PC-3 (cell line): ENCODE measurements around the gene KIF21A. TPM values are rescaled to one million over a fixed set of nuclear protein-coding genes. Genes with fewer than 3 reads are reported as not detected.

Experiments used
- ATAC-seq: fragments of 200-7000 bp; cut with Tn5 transposase; 2 replicates; pipeline ENCODE4 v1.9.1; 2020; ENCODE audit warnings: mild to moderate bottlenecking, moderate library complexity
- BruUV-seq: library from RNA; stranded (reverse); fragments of 400-500 nt; replicated peaks from 2 replicates; lab custom pipeline; 2021; lab: Mats Ljungman, UMichigan
- CTCF ChIA-PET: fragments of 300-600 bp; sonication (Branson Sonifier 250); formaldehyde crosslinking; loops from one replicate; lab custom pipeline; 2022; ENCODE audit warnings: antibody characterized with exemption; lab: Charles Lee
- POLR2A ChIA-PET: fragments of 300-600 bp; sonication (Branson Sonifier 250); formaldehyde crosslinking; loops from one replicate; lab custom pipeline; 2022; ENCODE audit warnings: antibody characterized with exemption; ENCODE audit not compliant: unreplicated experiment; lab: Charles Lee
- DNase-seq: peaks from one replicate; pipeline ENCODE4 v3.0.0-alpha.2; 2015
- H2AFZ ChIP-seq: fragments of 300-600 bp; sonication (generic); 2 replicates; pipeline ENCODE4 v1.6.0; 2016; ENCODE audit warnings: antibody characterized with exemption, low read length
- H3F3A ChIP-seq: fragments of 300-600 bp; sonication (generic); one replicate; pipeline ENCODE4 v1.6.0; 2017; ENCODE audit warnings: antibody characterized with exemption, low read length, control low read depth, mild to moderate bottlenecking; ENCODE audit not compliant: unreplicated experiment
- H3K27ac ChIP-seq: fragments of 300-600 bp; sonication (generic); 2 replicates; pipeline ENCODE4 v1.5.1; 2016; ENCODE audit warnings: mild to moderate bottlenecking, low read length
- H3K27me3 ChIP-seq: fragments of 300-600 bp; sonication (generic); 2 replicates; pipeline ENCODE4 v1.6.1; 2016; ENCODE audit warnings: low read length, mixed read lengths
- H3K36me3 ChIP-seq: fragments of 300-600 bp; sonication (generic); 2 replicates; pipeline ENCODE4 v1.6.1; 2016; ENCODE audit warnings: low read depth, mixed run types, low read length, mixed read lengths
- H3K4me1 ChIP-seq: fragments of 300-600 bp; sonication (generic); 2 replicates; pipeline ENCODE4 v1.5.1; 2016; ENCODE audit warnings: low read length; ENCODE audit not compliant: insufficient read depth
- H3K4me2 ChIP-seq: fragments of 300-600 bp; sonication (generic); 2 replicates; pipeline ENCODE4 v1.6.0; 2016; ENCODE audit warnings: low read length
- H3K4me3 ChIP-seq: fragments of 300-600 bp; sonication (generic); 2 replicates; pipeline ENCODE4 v1.5.1; 2016; ENCODE audit warnings: mild to moderate bottlenecking, low read length, mixed read lengths
- H3K79me2 ChIP-seq: fragments of 300-600 bp; sonication (generic); 2 replicates; pipeline ENCODE4 v1.6.1; 2017; ENCODE audit warnings: low read length, mixed read lengths
- H3K9ac ChIP-seq: fragments of 300-600 bp; sonication (generic); 2 replicates; pipeline ENCODE4 v1.6.0; 2016; ENCODE audit warnings: mild to moderate bottlenecking, low read length
- H3K9me2 ChIP-seq: fragments of 300-600 bp; sonication (generic); replicated peaks from 2 replicates; pipeline ENCODE4 v1.6.1; 2016; ENCODE audit warnings: mixed run types, low read length, mixed read lengths
- H3K9me3 ChIP-seq: fragments of 300-600 bp; sonication (generic); 2 replicates; pipeline ENCODE4 v1.6.1; 2016; ENCODE audit warnings: low read length, mixed read lengths
- H4K20me1 ChIP-seq: fragments of 300-600 bp; sonication (generic); 2 replicates; pipeline ENCODE4 v1.6.1; 2016; ENCODE audit warnings: low read length, mixed read lengths
- EZH2 ChIP-seq: fragments of 300-600 bp; sonication (generic); IDR thresholded peaks from one replicate; pipeline ENCODE4 v1.6.1; 2017; ENCODE audit warnings: antibody characterized with exemption, mild to moderate bottlenecking, low read length; ENCODE audit not compliant: unreplicated experiment
- EZH2phosphoT487 ChIP-seq: fragments of 300-600 bp; sonication (generic); IDR thresholded peaks from 2 replicates; pipeline ENCODE4 v1.6.1; 2018; ENCODE audit warnings: mild to moderate bottlenecking, antibody characterized with exemption, low read length, borderline replicate concordance
- intact Hi-C: fragments of 100-400 bp; cut with micrococcal nuclease; formaldehyde crosslinking; loops from 2 replicates; pipeline ENCODE4 v1.9.0; 2023
- total RNA-seq: library from RNA; depleted of rRNA; stranded (reverse); fragments of >200 nt; gene quantifications from 2 replicates; pipeline ENCODE4 v1.2.3, GENCODE V29; 2014
- TF ChIP-seq, protein P1 (sequence below): fragments of 300-600 bp; sonication (generic); conservative IDR thresholded peaks from 2 replicates; pipeline ENCODE4 v1.5.1; 2017; ENCODE audit warnings: antibody characterized with exemption, low read depth, mild to moderate bottlenecking, low read length

Gene KIF21A
- total RNA-seq, 1 experiment from 2014 or later, result 25.1 TPM

DNA sequence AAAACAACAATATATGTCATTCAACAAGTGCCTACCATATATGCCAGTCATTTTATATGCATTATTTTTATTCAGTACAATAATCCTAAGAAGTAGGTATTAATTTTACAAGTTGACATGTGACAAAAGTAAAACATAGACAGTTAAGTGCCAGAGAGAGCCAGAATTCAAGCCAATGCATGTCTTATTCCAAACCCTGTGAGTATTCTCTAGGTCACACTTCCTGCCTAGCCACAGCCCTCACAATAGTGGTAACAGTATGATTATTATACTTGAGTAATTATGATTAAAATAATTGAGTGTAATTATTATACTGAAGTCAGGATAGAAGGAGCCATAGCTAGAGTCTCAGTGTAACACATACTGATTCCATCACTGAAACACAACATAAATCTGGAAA, 52.2 kb downstream of the KIF21A start:
- Histone ChIP-seq H3K4me2 (no peak overlapping the region), H3K4me1 (no peaks in the 10 kb centered on the region), H4K20me1 (no peaks in the 10 kb centered on the region), H2AFZ (no peak overlapping the region), H3K27me3 (no peaks in the 10 kb centered on the region), H3K36me3 (no peaks in the 10 kb centered on the region), H3K27ac (no peak overlapping the region), H3K9me3 (no peaks in the 10 kb centered on the region), H3K4me3 (no peak overlapping the region), H3F3A (no peaks in the 10 kb centered on the region), H3K9ac (no peak overlapping the region), H3K9me2 (no peaks in the 10 kb centered on the region; the same call in 1 of the 2 replicates), H3K79me2 (0 out of 2 replicates have a peak, but pooled peaks cover 6% of the 10 kb centered on the region)
- DNase-seq (no peak), ATAC-seq (no peak)
- no TSS peak for BruUV-seq
- intact Hi-C loops, result no loop called here
- ChIA-PET CTCF (no interaction called here), POLR2A (interaction anchor here (0.6 kb wide), 1 partner anchor 1352 kb away, joined by 7 read pairs; no protein-coding TSS in a partner anchor)
- TF ChIP-seq, protein P1, sequence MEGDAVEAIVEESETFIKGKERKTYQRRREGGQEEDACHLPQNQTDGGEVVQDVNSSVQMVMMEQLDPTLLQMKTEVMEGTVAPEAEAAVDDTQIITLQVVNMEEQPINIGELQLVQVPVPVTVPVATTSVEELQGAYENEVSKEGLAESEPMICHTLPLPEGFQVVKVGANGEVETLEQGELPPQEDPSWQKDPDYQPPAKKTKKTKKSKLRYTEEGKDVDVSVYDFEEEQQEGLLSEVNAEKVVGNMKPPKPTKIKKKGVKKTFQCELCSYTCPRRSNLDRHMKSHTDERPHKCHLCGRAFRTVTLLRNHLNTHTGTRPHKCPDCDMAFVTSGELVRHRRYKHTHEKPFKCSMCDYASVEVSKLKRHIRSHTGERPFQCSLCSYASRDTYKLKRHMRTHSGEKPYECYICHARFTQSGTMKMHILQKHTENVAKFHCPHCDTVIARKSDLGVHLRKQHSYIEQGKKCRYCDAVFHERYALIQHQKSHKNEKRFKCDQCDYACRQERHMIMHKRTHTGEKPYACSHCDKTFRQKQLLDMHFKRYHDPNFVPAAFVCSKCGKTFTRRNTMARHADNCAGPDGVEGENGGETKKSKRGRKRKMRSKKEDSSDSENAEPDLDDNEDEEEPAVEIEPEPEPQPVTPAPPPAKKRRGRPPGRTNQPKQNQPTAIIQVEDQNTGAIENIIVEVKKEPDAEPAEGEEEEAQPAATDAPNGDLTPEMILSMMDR, result no peak
- no peak for TF ChIP-seq EZH2phosphoT487
- TF ChIP-seq EZH2, result no peak

DNA sequence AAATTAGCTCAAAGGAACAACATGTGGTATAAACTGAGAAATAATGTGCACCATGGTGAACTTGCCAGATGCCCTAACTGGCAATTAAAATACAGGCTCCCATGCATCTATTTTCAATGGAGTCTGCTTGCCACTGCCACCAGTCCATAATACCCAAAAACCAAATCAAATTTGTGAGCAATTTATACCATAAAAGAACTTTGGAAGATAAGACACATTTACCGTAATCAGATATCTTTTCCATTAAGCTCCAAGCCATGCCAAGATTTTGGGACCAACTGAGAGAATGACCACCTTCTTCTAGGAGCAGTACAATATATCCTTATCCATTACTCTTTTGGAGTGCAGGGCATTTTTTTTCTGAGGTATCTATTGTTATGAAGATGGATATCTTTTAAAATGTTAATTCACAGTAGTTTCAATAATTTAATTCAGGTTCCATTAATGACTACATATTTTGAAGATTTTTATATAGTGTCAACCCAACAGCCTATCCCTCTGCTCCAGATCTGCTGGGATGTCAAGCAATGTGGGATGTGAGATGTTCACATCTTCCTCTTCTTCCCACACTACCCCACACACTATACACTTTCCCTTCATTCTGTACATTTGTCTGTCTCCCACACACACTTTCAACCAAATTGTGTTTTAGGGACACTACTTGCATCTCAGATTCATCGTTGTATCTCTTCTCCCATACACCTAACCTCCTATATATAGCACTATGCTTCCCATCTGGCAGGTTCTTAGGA, 53.3 kb downstream of the KIF21A start:
- ATAC-seq, result no peak
- DNase-seq, result no peak
- BruUV-seq, result no TSS peak
- 0 out of 2 replicates have a peak, but pooled peaks cover 6% of the 10 kb centered on the region for H3K79me2 ChIP-seq
- no peaks in the 10 kb centered on the region; the same call in 1 of the 2 replicates for H3K9me2 ChIP-seq
- POLR2A ChIA-PET, result no interaction called here
- intact Hi-C loops, result no loop called here
- H2AFZ ChIP-seq, result no peak overlapping the region
- H3K4me1 ChIP-seq, result no peaks in the 10 kb centered on the region
- no peaks in the 10 kb centered on the region for H4K20me1 ChIP-seq
- no peaks in the 10 kb centered on the region for H3K27me3 ChIP-seq
- H3K36me3 ChIP-seq, result no peaks in the 10 kb centered on the region
- TF ChIP-seq, protein P1, result no peak
- TF ChIP-seq EZH2 (no peak), EZH2phosphoT487 (no peak)
- no peak overlapping the region for H3K9ac ChIP-seq
- no peaks in the 10 kb centered on the region for H3K9me3 ChIP-seq
- H3K4me2 ChIP-seq, result no peak overlapping the region
- no peaks in the 10 kb centered on the region for H3F3A ChIP-seq
- no peak overlapping the region for H3K4me3 ChIP-seq
- CTCF ChIA-PET, result no interaction called here
- no peak overlapping the region for H3K27ac ChIP-seq

DNA sequence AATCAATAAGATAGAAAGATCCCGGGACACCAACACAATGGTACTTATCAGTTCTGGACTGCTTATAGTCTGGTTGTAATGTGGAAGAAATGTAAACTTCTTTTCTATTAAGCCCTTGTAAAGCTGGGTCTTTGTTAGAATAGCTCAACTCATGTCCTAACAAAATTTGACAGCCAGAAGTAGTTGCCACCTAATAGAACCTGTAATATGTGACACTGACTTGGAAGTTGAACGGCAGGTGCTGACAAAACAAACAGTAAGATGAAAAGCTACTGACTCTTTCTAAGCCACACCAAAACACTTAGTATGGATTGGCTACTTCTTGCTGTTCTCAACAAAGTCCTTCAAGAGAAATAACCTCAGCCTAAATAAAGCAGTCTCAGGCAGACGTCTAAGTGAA, 56.6 kb downstream of the KIF21A start:
- Histone ChIP-seq H3K9me3 (no peaks in the 10 kb centered on the region), H3K4me1 (0 out of 2 replicates have a peak, but pooled peaks cover 3% of the 10 kb centered on the region), H3K9ac (no peak overlapping the region), H3K27me3 (no peaks in the 10 kb centered on the region), H3F3A (no peaks in the 10 kb centered on the region), H3K79me2 (peaks cover 9% of the 10 kb centered on the region; the same call in 1 of the 2 replicates), H3K4me2 (no peak overlapping the region), H3K4me3 (no peak overlapping the region), H3K9me2 (no peaks in the 10 kb centered on the region), H4K20me1 (no peaks in the 10 kb centered on the region), H2AFZ (no peak overlapping the region), H3K36me3 (no peaks in the 10 kb centered on the region), H3K27ac (no peak overlapping the region)
- TF ChIP-seq EZH2 (no peak), EZH2phosphoT487 (no peak)
- TF ChIP-seq, protein P1, result no peak
- ATAC-seq (no peak), DNase-seq (no peak)
- CTCF ChIA-PET, result no interaction called here
- POLR2A ChIA-PET, result no interaction called here
- BruUV-seq, result no TSS peak
- intact Hi-C loops, result no loop called here
